ENCODE data around the gene CANT1. TPM values are rescaled to one million over a fixed set of nuclear protein-coding genes. Genes with fewer than 3 reads are reported as not detected.
A peak's percentile ranks its signal among the peaks of the same experiment; 100 is the strongest.

CANT1 gene
- total and polyA plus RNA-seq, 9 of the 15 experiments (the other 6 are each of a cell fraction or from before 2014, with no cell fraction given), result 2.7 to 66.4 (median 22.5) TPM

DNA sequence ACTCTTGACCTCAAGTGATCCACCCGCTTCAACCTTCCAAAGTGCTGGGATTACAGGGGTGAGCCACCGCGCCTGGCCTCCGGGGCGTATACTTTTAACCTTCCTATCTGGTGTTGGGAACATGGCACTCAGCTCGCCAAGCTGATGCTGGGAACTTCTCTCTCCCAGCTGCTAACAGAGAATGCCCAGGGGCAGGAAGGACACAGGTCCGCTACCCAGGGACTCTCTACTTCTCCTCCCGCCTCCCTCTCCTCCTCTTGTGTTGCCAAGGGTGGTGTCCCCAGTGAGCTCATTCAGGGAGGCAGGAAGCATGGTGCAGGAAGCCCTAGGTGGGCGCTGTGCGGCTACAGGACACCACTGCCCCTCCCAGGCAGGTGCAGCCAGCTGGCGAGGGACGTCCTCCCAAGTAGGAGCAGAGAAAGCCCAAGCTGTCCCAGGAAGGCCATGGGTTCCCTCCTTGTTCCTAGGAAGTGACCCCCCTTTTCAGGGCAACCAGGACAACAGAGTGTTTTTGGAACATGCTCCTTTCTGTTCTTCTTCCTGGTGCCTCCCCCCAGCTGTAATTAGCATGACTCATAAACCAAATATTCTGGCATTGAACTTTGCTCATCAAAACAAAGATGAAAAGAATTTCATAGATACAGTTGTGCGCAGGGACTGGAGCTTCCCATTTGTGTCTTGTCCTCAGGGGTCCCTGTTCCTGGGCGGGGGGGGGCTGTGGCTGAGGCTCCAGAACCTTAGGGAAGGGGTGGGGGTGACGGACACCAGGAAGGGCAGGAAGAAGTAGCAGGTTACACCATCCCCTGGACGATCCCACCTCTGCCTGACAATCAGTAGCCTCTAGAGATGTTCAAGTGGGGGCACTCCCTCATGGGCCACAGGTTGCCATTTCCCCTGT, 17.1 kb upstream of the CANT1 start:
- FAIRE-seq, result no peak
- BruUV-seq (replicated peaks), result no TSS peak
- no peak for DNase-seq (ENCODE audit: extremely low read depth in 1 of 4, low spot score in 3 of 4)
- Histone ChIP-seq H3K9me3 (replicated peaks; ENCODE audit: control insufficient read depth, insufficient read depth, low read depth, low read length) (no peaks in the 10 kb centered on the region), H3K27me3 (ENCODE audit: control insufficient read depth in 2 of 2, insufficient read depth in 2 of 2, low read length in 2 of 2) (peaks cover 58 to 78% of the 10 kb centered on the region in 2 experiments), H3K4me3 (no peak overlapping the region), H3K79me2 (ENCODE audit: control insufficient read depth, insufficient read depth, low read length) (no peaks in the 10 kb centered on the region), H4K20me1 (replicated peaks; ENCODE audit: control insufficient read depth, insufficient read depth, low read length) (peaks cover under 1% of the 10 kb centered on the region; the same call in 1 of the 2 replicates), H3K4me1 (replicated peaks in 1 of 2; ENCODE audit: control insufficient read depth in 2 of 2, insufficient read depth in 2 of 2, low read length in 2 of 2) (peaks cover 9 to 28% of the 10 kb centered on the region in 2 experiments), H3K36me3 (ENCODE audit: control insufficient read depth, insufficient read depth, low read length) (no peaks in the 10 kb centered on the region), H3K9ac (ENCODE audit: insufficient read depth in 1 of 2, low read depth in 2 of 2, low read length in 2 of 2) (no peak overlapping the region), H3K4me2 (ENCODE audit: insufficient read depth, low read length) (no peak overlapping the region), H3K9me1 (ENCODE audit: control insufficient read depth, insufficient read depth, low read length) (no peaks in the 10 kb centered on the region), H2AFZ (ENCODE audit: low read depth, low read length) (no peak overlapping the region), H3K27ac (ENCODE audit: extremely low read depth, low read depth, low read length) (no peak overlapping the region)
- POLR2A ChIA-PET, result interaction anchor here (0.6 to 0.8 kb wide), 2 partner anchors 8 to 57 kb away, joined by 3 read pairs; no protein-coding TSS in a partner anchor
- CTCF ChIA-PET (ENCODE audit: low intra/inter-chr PET ratio), result no interaction called here
- 2% methylated on average over 11 of the region's 16 CpGs for WGBS (ENCODE audit: insufficient coverage, low coverage, missing lambda C conversion rate)
- in situ Hi-C loops (cut with MboI) (no loop called here), intact Hi-C loops (cut with micrococcal nuclease) (no loop called here)
- no peak for ATAC-seq
- TF ChIP-seq, protein P1, sequence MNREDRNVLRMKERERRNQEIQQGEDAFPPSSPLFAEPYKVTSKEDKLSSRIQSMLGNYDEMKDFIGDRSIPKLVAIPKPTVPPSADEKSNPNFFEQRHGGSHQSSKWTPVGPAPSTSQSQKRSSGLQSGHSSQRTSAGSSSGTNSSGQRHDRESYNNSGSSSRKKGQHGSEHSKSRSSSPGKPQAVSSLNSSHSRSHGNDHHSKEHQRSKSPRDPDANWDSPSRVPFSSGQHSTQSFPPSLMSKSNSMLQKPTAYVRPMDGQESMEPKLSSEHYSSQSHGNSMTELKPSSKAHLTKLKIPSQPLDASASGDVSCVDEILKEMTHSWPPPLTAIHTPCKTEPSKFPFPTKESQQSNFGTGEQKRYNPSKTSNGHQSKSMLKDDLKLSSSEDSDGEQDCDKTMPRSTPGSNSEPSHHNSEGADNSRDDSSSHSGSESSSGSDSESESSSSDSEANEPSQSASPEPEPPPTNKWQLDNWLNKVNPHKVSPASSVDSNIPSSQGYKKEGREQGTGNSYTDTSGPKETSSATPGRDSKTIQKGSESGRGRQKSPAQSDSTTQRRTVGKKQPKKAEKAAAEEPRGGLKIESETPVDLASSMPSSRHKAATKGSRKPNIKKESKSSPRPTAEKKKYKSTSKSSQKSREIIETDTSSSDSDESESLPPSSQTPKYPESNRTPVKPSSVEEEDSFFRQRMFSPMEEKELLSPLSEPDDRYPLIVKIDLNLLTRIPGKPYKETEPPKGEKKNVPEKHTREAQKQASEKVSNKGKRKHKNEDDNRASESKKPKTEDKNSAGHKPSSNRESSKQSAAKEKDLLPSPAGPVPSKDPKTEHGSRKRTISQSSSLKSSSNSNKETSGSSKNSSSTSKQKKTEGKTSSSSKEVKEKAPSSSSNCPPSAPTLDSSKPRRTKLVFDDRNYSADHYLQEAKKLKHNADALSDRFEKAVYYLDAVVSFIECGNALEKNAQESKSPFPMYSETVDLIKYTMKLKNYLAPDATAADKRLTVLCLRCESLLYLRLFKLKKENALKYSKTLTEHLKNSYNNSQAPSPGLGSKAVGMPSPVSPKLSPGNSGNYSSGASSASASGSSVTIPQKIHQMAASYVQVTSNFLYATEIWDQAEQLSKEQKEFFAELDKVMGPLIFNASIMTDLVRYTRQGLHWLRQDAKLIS (CRISPR knock-in tag; IDR thresholded peaks at IDR 0.05), result no peak
- 0 out of 2 replicates have a peak, but pooled peaks have one; percentile 11 for TF ChIP-seq JUN (IDR thresholded peaks at IDR 0.05; ENCODE audit: borderline replicate concordance, low read depth, low read length)
- TF ChIP-seq JUN (CRISPR knock-in tag; IDR thresholded peaks at IDR 0.05; ENCODE audit: borderline replicate concordance), result no peak
- TF ChIP-seq ZC3H11A (IDR thresholded peaks at IDR 0.05; ENCODE audit: low read depth, low read length), result no peak
- TF ChIP-seq, protein P2, sequence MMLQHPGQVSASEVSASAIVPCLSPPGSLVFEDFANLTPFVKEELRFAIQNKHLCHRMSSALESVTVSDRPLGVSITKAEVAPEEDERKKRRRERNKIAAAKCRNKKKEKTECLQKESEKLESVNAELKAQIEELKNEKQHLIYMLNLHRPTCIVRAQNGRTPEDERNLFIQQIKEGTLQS (IDR thresholded peaks at IDR 0.05), result peak; percentile 46; the same call in 1 of the 2 replicates
- TF ChIP-seq, protein P2 (CRISPR knock-in tag; conservative IDR thresholded peaks at IDR 0.05), result no peak
- no peak for TF ChIP-seq ZNF445 (CRISPR knock-in tag; IDR thresholded peaks at IDR 0.05; ENCODE audit: low read depth)
- TF ChIP-seq HNRNPK (IDR thresholded peaks at IDR 0.05; ENCODE audit: low read depth, low read length, poor library complexity, severe bottlenecking), result no peak
- TF ChIP-seq DNMT1 (IDR thresholded peaks at IDR 0.05), result no peak
- no peak for TF ChIP-seq NR2C2 (CRISPR knock-in tag; IDR thresholded peaks at IDR 0.05)
- TF ChIP-seq NR2C2 (tag; IDR thresholded peaks at IDR 0.05), result 0 out of 2 replicates have a peak, but pooled peaks have one; percentile 5
- peak; percentile 76 for TF ChIP-seq FOSL1 (tag; conservative IDR thresholded peaks at IDR 0.05)
- no peak for TF ChIP-seq CREBBP (IDR thresholded peaks at IDR 0.05; ENCODE audit: low read depth, low read length)
- TF ChIP-seq TEAD4 (IDR thresholded peaks at IDR 0.05; ENCODE audit: low read length), result 0 out of 2 replicates have a peak, but pooled peaks have one; percentile 17
- no peak for TF ChIP-seq TEAD4 (CRISPR knock-in tag; IDR thresholded peaks at IDR 0.05; ENCODE audit: borderline replicate concordance)
- no peak for TF ChIP-seq ZNF408 (CRISPR knock-in tag; IDR thresholded peaks at IDR 0.05; ENCODE audit: low read depth)
- TF ChIP-seq JUND (IDR thresholded peaks at IDR 0.05; ENCODE audit: borderline replicate concordance, low read depth, low read length), result peak; percentile 69
- TF ChIP-seq JUND (tag; IDR thresholded peaks at IDR 0.05; ENCODE audit: borderline replicate concordance, low read depth, low read length), result no peak
